ENCODE data around the gene PATJ.
"Not testable (repeated sequence)": the region's sequence is repeated elsewhere in the genome, so short reads cannot be mapped to it uniquely, and the experiment has no call there.

Gene PATJ

DNA sequence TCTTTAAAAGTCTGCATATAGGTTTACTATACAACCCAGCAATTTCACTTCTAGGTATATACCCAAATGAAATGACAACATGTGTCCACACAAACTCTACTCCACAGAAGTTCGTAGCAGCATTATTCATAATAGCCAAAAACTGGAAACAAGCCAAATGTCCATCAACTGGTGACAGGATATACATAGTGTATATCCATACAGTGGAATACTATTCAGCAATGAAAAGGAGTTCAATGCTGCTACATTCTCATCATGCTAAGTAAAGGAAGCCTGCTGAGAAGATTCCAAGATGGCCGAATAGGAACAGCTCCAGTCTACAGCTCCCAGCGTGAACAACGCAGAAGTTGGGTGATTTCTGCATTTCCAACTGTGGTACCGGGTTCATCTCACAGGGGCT lies 200.6 kb downstream of the PATJ start:
- DNase-seq: no peak

DNA sequence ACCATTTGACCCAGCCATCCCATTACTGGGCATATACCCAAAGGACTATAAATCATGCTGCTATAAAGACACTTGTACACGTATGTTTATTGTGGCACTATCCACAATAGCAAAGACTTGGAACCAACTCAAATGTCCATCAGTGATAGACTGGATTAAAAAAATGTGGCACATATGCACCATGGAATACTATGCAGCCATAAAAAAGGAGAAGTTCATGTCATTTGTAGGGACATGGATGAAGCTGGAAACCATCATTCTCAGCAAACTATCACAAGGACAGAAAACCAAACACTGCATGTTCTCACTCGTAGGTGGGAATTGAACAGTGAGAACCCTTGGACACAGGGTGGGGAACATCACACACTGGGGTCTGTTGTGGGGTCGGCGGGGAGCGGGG lies 206.4 kb downstream of the PATJ start:
- not testable (repeated sequence) for DNase-seq

DNA sequence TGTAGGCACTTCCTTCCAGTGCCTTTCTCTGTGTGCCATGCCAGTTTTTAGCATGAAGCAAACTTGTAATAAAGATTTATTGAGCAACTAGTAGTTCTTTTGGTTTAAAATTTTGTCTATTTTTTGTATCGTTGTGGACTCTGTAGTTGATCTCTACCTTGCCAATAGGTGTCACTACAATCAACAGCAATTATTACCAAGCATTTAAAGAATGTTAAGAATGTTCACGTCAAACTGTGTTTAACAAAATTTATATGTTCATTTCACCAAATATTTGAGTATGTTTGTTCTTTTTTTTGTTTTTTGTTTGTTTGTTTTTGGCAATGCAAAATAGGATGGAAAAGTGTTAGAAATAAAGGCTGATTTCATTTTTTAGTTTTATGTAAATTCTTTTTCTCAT lies 208.1 kb downstream of the PATJ start:
- no peak for DNase-seq

DNA sequence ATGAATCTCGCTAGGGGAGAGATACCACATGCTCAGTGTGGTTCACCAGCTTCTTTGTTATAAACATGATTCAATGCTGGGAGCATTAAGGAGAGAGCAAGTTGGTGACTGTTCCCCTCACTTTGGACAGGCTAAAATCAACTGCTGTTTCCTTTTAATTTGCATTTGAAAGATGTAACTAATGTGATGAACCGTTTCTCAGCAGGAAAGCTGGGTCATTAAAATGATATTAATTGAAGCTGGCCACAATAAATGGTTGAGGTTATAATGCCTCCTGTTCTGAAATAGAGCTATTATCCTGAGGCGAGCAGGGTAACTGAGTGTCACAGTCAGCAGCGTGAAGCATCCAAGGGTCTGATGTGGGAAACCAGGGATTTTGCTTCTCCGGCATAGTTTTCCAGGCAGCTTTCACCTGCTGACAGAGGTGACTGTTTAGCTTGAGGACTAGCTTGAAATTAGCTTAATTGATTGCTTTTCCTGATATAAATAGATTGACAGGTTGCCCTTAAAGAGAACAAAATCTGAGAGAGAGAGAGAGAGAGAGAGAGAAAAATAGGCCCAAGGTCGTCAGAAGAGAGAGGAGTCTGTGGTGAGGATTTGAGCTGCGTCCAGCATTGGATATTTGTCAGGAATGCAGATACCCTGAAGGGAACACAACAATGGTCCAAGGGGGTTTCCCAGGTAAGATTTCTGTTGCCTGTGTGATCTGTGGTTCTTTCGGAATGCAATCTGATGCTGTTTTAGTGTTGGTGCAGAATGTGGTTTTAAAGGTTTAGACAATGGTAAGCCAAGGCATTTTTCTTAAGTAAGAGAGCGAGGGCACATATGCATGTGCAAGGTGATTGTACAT lies 209.7 kb downstream of the PATJ start:
- DNase-seq: no peak

DNA sequence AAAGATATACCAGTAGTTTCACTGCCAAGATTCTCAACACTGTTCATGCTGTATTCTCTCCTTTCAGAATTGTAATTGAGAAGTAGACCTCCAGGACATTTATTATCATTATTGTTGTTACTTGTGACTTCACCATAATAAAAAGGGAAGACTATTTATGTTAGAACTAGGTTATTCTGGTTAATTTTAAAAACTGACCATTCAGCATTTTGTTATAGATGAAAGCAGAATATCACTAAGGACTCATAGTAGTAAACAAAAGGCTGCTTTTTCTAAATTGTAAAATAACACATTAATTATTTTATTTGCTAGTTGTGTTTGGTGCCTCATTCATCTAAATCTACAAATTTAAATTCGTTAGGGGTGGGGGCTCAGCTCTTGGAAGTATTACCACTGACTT lies 210.4 kb downstream of the PATJ start:
- no peak for DNase-seq

DNA sequence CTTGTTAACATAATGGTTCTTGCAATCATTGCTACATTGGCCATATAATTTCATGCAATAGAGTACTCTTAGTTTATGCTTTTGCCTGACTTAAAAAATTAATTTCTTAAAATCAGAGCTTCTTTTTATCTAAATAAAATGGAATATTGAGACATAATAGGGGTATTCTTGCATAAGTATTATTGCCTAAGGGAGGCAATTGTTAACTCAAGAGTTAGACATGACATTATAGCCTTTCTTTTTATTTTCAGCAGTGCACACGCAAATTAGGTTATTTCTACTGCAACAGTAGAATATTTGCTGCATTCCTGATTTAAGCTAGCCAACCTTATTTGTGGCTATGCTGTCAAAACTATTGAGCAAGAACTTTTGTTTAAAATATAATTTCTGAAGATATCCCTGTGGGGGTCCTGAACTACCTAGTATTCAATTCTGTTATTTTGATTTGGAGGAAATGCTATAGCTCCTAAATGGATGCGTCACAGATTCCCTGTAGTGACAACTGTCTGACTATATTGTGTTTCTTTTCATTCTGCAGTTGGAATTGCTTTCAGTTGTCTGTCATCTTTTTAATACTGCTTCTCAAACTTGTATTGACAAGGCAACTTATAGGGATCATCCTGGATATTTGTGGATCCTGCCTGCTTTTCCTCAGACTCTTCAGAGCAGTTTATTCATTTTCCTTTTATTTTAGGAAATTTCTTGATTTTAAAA lies 211.0 kb downstream of the PATJ start:
- no peak for DNase-seq

DNA sequence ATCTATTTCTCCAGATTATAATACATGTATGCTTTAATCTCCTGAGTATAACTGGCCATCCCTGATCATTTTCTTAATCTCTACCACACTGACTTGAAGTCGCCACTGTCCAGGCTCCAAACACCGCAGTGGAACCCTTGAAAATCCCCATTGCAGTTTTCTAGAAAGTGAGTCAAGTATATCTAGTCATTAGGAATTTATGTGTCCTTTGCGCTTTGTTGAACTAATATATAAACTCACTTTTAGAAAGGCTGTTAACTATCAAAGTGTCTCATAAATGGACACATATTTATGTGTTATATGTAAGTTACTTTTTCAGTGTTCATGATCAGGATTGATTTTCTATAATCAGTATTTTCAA lies 211.5 kb downstream of the PATJ start:
- DNase-seq: no peak

DNA sequence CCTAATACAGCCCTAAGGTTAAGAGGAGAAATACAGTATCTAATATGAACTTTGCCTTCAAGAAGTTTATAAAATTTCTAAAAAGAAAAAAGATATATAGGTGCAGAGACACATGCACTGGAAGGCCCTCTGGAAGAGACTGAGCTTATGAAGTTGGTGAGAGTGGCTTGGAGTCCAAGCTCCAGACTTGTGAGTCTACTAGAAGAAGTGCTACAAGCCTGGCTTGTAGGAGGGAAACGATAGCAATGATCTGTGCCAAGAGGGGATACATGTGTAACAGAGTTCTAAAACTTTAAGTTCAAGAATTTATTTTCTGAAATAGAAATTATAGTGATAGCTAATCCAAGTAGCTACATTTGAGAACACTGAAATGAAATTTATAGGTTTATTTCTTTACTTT lies 213.0 kb downstream of the PATJ start:
- no peak for DNase-seq

DNA sequence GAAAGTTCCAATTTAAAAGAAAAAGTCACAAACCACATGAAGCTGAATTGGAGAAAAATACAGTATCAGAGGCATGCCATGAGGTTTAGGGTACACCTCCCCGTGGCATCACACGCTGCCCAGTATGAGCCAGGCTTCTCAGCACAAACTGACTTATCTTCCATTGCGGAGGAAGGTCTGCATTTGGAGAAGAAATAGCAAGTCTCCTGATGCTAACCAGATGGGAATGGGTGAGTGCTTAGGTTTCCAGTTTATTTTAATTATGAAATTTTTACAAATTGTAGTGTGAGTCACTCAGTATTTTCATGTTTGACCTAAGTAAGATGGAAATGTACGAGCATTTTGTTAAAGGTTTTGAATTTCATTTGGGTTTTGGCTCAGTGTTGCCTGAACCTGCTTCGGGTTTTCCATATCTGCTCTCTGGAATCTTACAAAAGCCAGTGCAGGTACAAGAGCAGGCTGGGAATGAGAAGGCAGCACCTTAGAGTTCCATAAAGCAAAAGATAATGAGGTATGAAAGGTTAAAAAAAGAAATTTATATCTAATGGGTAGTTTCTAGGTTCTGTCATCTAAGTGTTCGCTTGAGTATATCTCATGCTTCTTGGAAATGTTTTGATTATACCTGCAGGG lies 213.9 kb downstream of the PATJ start:
- DNase-seq: peak in 1 of 58 donors; percentile 1

DNA sequence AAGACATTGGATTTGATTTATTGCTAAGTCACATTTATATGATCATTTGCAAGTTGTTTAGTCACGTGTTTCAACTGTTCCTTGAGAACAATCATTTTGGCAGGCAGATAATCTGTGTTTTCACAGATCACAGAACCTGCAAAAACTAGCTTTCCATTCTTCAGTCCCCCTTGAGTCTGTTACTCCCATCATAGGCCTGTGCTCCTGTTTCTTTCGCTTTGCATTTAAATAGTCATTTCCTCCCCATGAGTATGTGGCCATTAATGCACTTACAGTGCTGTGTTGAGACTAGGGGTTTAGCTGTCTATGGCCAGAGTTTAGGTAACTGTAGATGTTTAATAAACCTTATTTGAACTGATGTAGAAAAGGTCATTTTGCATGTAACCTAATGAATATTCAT lies 214.5 kb downstream of the PATJ start:
- DNase-seq: no peak

DNA sequence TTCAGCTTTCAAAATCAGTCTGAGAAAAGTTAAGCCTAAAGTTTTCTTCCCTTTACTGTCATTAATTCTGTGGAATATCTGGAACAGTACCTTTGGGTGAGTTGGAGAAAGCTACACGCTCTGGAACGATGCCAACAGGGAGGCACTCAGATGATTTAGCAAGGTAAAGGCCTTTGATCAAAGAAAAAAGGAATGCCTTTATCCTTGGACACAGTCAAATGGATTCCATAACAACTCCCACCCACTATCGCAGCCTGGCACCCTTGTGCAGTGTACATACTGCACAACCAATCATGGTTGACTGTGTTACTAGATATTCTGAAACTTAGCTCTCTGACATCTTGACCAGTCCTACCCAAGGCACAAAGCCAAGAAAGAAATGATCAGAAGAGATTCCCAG lies 218.7 kb downstream of the PATJ start:
- no peak for DNase-seq

DNA sequence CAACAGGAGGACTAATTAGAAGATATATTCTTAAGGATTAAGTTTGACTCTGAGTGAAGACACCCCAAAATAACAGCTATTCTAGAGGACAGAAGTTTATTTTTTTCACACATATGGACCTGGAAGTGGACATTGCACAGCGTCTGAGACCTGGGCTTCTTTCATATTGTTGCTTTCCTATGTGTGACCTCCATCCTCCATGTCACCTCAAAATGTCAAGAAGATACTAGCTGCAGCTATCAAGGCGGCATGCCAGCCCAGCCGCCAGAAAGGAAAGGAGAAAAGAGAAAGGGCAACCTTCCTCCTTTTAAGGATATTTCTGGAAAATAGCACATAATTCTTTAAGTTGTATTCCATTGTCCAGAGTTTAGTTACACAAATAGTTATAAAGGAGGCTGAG lies 220.4 kb downstream of the PATJ start:
- DNase-seq: no peak

DNA sequence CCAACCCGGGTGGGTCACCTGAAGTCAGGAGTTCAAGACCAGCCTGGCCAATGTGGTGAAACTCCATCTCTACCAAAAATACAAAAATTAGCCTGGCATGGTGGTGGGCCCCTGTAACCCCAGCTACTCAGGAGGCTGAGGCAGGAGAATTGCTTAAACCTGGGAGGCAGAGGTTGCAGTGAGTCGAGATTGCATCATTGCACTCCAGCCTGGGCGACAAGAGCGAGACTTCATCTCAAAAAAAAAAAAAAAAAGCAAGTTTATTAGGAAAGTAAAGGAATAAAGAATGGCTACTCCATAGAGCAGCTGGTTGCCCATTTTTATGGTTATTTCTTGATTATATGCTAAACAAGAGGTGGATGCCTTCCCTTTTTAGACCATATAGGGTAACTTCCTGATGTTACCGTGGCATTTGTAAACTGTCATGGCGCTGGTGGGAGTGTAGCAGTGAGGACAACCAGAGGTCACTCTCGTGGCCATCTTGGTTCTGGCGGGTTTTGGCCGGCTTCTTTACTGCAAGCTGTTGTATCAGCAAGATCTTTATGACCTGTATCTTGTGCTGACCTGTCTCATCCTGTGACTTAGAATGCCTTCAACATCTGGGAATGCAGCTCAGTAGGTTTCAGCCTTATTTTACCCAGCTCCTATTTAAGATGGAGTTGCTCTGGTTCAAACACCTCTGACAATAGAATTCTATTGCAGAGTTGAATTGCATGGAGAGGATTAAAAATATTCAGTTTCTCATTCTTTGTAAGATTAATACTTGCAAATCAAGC lies 224.4 kb downstream of the PATJ start:
- not testable (repeated sequence) for DNase-seq

DNA sequence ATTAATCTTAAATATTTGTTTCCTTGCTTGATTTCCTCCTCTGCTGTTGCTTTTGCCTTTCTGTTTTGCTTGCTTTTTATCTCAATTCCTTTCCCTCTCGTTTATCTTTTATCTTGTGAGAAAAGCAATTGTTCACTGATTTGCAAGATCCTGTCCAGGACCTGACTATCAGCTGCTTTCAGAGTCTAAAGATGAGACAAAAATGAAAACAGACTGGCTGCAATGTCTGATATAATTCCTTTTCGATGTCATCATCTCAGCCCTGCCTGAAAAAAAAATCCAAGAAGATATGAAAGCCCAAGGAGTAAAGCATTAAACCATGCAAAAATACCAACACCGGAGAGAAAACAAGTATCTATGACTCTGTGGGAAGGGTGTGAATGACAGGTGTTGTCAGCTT lies 225.5 kb downstream of the PATJ start:
- DNase-seq: no peak

DNA sequence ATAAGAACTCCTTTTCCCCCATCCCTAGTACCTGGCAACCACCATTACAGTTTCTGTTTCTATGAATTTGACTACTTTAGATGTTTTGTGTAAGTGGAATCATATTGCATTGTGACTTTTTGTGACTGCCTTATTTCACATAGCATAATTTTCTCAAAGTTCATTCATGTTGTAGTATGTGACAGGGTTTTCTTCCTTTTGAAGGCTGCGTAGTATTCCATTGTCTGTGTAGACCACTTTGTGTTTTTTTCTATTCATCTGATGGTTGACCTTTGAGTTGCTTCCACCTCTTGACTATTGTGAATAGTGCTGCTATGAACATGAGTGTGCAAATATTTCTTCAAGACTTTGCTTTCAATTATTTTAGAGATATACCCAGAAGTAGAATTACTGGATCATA lies 226.6 kb downstream of the PATJ start:
- no peak for DNase-seq

DNA sequence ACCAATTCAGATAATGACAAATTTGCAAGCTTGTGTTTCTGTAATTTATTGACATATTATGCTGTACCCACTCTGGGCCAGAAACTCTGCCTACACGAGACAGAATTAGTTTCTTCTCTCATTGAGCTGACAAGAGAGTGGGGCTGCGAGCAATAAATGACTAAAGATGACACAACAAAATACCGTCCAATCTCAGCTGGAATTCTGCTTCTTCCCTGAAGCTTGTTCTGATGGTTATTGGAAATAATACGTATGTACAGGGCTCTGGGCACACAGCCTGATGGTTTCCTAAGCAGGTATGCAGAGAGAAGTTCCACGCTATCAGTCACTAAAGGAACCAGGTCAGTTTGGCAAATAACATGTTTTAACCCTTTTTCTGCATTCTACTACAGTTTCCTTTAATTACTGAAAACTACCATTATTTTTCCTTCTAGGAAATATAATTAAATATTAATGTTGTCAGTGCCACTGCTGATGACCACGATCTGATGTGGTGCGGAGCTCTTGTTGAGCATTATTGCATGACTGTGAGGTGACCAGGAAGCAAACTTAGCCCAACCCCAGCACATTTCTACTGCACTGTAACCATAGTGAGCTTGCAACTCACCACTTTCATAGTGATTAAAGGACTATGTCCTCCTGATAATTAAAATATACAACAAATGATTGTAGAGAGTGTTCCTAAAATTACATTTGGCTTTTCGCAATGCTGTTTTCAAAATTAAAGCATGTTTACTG lies 231.0 kb downstream of the PATJ start:
- no peak for DNase-seq

DNA sequence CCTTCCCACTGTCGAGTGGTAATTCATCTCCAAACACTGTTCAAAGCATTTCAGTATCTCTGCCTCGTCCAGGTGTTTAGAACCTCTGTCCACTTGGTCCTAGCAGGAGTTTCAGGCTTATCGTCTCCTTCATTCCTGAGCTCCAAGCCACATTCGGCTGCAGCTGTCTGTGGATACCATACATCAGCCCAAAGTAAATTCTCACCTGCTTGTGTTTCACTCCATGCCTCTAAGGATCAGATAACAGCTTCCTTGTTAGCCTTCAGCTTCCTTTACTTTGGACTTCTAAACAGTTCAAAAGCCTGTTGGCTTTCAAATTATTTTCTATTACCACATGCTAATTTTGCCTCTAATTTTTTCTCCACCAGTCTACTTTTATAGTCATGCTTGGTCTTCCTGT lies 233.4 kb downstream of the PATJ start:
- DNase-seq: no peak

DNA sequence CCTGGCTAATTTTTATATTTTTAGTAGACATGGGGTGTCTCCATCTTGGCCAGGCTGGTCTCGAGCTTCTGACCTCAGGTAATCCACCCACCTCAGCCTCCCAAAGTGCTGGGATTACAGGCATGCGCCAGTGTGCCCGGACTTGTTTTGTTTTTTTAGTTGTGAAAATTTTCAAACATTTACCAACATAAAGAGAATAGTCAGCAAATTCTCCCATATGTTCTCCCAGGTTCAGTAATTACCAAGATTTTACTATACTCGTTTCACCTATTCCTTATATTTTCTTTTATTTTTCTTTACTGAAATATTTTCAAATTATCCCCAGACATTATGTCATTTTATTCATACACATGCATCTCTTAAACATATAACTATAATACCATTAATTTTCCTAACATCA lies 234.3 kb downstream of the PATJ start:
- no peak for DNase-seq

DNA sequence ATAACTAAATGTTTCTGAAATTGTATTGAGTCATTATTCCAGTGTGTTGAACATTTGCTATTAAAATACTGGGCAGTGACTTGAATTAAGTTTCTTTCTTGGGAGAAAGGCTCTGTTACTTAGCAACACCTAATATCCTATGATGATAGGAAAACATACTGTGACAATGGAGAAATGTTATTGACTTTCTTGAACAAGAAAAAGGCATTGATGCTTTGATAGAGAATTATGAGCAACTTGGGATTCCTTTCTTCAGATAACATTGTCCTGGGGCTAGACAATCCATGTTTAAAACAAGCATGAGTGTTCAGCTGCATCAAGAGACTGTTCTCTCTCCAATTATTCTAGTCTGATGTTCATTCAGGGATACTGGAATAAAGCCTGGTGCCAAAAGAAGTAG lies 236.5 kb downstream of the PATJ start:
- no peak for DNase-seq

DNA sequence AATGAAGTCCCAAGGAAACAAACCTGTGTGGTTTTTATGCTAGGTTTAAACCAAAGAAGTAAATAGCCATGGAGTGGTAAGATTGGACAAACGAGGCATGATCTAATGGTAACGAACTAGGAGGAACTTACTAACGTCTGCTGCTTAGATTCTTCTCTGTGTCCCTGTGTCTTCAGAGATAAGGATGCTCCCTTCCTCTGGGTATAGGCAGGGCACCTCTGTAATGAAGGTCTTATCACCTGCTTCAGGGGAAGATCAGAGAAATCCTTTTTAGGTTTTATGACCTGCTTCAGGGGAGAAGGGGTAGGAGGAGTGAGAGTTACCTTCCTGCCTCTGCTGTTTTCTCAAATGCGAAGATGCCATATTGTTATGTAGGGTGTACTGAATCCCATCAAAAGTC lies 237.4 kb downstream of the PATJ start:
- no peak for DNase-seq

DNA sequence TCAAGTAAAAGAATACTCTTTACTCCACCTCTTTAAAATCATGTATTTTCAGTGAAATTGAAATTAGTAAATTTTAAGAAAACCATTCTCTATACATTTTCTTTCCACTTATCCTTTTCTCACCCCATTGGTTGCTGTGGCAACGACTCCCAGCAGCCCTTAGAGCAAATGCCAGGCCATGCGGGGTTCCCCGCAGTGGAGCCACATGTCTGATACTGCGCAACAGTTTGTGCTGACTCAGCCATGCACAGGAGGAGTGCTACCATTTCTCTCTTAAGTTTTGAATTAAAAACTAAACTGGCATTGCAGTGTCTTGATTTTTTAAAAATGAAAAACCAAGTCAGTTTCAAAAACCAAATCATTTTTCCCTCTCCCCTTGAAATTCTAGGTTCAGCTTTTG lies 238.3 kb downstream of the PATJ start:
- no peak for DNase-seq
